ENCODE data around the gene LAMC1.
A peak's percentile ranks its signal among the peaks of the same experiment; 100 is the strongest.

Gene LAMC1

DNA sequence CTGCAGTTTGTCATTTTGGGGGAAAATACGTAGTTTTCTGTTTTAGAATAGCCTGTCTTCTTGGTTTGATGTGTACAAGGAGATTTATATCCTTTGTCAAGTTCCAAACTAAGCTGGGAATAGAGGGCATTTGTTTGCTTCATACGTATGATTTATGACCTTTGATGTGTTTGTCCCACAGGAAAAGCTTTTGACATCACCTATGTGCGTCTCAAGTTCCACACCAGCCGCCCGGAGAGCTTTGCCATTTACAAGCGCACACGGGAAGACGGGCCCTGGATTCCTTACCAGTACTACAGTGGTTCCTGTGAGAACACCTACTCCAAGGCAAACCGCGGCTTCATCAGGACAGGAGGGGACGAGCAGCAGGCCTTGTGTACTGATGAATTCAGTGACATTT, 79.9 kb downstream of the LAMC1 start (continued):
- TF ChIP-seq, protein P1, sequence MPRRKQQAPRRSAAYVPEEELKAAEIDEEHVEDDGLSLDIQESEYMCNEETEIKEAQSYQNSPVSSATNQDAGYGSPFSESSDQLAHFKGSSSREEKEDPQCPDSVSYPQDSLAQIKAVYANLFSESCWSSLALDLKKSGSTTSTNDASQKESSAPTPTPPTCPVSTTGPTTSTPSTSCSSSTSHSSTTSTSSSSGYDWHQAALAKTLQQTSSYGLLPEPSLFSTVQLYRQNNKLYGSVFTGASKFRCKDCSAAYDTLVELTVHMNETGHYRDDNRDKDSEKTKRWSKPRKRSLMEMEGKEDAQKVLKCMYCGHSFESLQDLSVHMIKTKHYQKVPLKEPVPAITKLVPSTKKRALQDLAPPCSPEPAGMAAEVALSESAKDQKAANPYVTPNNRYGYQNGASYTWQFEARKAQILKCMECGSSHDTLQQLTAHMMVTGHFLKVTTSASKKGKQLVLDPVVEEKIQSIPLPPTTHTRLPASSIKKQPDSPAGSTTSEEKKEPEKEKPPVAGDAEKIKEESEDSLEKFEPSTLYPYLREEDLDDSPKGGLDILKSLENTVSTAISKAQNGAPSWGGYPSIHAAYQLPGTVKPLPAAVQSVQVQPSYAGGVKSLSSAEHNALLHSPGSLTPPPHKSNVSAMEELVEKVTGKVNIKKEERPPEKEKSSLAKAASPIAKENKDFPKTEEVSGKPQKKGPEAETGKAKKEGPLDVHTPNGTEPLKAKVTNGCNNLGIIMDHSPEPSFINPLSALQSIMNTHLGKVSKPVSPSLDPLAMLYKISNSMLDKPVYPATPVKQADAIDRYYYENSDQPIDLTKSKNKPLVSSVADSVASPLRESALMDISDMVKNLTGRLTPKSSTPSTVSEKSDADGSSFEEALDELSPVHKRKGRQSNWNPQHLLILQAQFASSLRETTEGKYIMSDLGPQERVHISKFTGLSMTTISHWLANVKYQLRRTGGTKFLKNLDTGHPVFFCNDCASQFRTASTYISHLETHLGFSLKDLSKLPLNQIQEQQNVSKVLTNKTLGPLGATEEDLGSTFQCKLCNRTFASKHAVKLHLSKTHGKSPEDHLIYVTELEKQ (tag by site-specific recombination; IDR thresholded peaks at IDR 0.05; ENCODE audit: borderline replicate concordance) = peak; percentile 82; the same call in 1 of the 2 replicates
- no peak for TF ChIP-seq ZNF404 (tag by site-specific recombination; IDR thresholded peaks at IDR 0.05)
- no peak for TF ChIP-seq ZNF76 (tag by site-specific recombination; IDR thresholded peaks at IDR 0.05; ENCODE audit: borderline replicate concordance, low read depth)
- no peak for TF ChIP-seq SCRT2 (tag by site-specific recombination; IDR thresholded peaks at IDR 0.05)
- TF ChIP-seq ZNF623 (tag by site-specific recombination; IDR thresholded peaks at IDR 0.05) = no peak
- no peak for TF ChIP-seq ZNF138 (tag by site-specific recombination; IDR thresholded peaks at IDR 0.05; ENCODE audit: borderline replicate concordance)
- no peak for TF ChIP-seq ZNF626 (tag by site-specific recombination; IDR thresholded peaks at IDR 0.05)
- no peak for TF ChIP-seq ZNF585B (tag by site-specific recombination; IDR thresholded peaks at IDR 0.05)
- no peak for TF ChIP-seq ZNF548 (tag by site-specific recombination; IDR thresholded peaks at IDR 0.05)
- TF ChIP-seq, protein P2, sequence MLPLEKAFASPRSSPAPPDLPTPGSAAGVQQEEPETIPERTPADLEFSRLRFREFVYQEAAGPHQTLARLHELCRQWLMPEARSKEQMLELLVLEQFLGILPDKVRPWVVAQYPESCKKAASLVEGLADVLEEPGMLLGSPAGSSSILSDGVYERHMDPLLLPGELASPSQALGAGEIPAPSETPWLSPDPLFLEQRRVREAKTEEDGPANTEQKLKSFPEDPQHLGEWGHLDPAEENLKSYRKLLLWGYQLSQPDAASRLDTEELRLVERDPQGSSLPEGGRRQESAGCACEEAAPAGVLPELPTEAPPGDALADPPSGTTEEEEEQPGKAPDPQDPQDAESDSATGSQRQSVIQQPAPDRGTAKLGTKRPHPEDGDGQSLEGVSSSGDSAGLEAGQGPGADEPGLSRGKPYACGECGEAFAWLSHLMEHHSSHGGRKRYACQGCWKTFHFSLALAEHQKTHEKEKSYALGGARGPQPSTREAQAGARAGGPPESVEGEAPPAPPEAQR (tag by site-specific recombination; IDR thresholded peaks at IDR 0.05) = no peak
- no peak for TF ChIP-seq ZNF677 (tag by site-specific recombination; IDR thresholded peaks at IDR 0.05)
- no peak for TF ChIP-seq ZNF184 (tag by site-specific recombination; IDR thresholded peaks at IDR 0.05)
- TF ChIP-seq ZBTB8A (tag by site-specific recombination; IDR thresholded peaks at IDR 0.05) = no peak
- TF ChIP-seq ZNF473 (tag by site-specific recombination; IDR thresholded peaks at IDR 0.05) = no peak
- TF ChIP-seq ZNF221 (tag by site-specific recombination; IDR thresholded peaks at IDR 0.05; ENCODE audit: borderline replicate concordance) = no peak
- TF ChIP-seq ZNF211 (tag by site-specific recombination; IDR thresholded peaks at IDR 0.05; ENCODE audit: low read depth) = no peak
- TF ChIP-seq ZNF600 (tag by site-specific recombination; IDR thresholded peaks at IDR 0.05) = peak; percentile 52; the same call in 1 of the 2 replicates
- no peak for TF ChIP-seq ZNF530 (tag by site-specific recombination; IDR thresholded peaks at IDR 0.05; ENCODE audit: low read depth)
- no peak for TF ChIP-seq HOXC10 (CRISPR knock-in tag; IDR thresholded peaks at IDR 0.05)
- no peak for TF ChIP-seq ZNF426 (tag by site-specific recombination; IDR thresholded peaks at IDR 0.05)
- no peak for TF ChIP-seq ZNF292 (tag by site-specific recombination; IDR thresholded peaks at IDR 0.05; ENCODE audit: borderline replicate concordance, low read depth)
- TF ChIP-seq ZNF660 (tag by site-specific recombination; IDR thresholded peaks at IDR 0.05) = no peak
- no peak for TF ChIP-seq GLIS2 (tag by site-specific recombination; IDR thresholded peaks at IDR 0.05)
- TF ChIP-seq, protein P3, sequence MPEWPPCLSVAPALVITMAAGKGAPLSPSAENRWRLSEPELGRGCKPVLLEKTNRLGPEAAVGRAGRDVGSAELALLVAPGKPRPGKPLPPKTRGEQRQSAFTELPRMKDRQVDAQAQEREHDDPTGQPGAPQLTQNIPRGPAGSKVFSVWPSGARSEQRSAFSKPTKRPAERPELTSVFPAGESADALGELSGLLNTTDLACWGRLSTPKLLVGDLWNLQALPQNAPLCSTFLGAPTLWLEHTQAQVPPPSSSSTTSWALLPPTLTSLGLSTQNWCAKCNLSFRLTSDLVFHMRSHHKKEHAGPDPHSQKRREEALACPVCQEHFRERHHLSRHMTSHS (tag by site-specific recombination; IDR thresholded peaks at IDR 0.05) = no peak
- no peak for TF ChIP-seq ZFHX2 (tag by site-specific recombination; conservative IDR thresholded peaks at IDR 0.05)
- TF ChIP-seq PRDM1 (tag by site-specific recombination; IDR thresholded peaks at IDR 0.05) = no peak
- TF ChIP-seq TRIM28 (IDR thresholded peaks at IDR 0.05; ENCODE audit: borderline replicate concordance, low read length) = peak; percentile 48; the same call in 1 of the 2 replicates
- TF ChIP-seq, protein P4, sequence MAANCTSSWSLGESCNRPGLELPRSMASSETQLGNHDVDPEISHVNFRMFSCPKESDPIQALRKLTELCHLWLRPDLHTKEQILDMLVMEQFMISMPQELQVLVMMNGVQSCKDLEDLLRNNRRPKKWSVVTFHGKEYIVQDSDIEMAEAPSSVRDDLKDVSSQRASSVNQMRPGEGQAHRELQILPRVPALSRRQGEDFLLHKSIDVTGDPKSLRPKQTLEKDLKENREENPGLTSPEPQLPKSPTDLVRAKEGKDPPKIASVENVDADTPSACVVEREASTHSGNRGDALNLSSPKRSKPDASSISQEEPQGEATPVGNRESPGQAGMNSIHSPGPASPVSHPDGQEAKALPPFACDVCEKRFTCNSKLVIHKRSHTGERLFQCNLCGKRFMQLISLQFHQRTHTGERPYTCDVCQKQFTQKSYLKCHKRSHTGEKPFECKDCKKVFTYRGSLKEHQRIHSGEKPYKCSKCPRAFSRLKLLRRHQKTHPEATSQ (tag by site-specific recombination; IDR thresholded peaks at IDR 0.05) = no peak
- TF ChIP-seq, protein P5, sequence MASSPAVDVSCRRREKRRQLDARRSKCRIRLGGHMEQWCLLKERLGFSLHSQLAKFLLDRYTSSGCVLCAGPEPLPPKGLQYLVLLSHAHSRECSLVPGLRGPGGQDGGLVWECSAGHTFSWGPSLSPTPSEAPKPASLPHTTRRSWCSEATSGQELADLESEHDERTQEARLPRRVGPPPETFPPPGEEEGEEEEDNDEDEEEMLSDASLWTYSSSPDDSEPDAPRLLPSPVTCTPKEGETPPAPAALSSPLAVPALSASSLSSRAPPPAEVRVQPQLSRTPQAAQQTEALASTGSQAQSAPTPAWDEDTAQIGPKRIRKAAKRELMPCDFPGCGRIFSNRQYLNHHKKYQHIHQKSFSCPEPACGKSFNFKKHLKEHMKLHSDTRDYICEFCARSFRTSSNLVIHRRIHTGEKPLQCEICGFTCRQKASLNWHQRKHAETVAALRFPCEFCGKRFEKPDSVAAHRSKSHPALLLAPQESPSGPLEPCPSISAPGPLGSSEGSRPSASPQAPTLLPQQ (tag by site-specific recombination; IDR thresholded peaks at IDR 0.05) = no peak
- TF ChIP-seq ZNF571 (tag by site-specific recombination; IDR thresholded peaks at IDR 0.05) = no peak
- TF ChIP-seq ZNF48 (tag by site-specific recombination; IDR thresholded peaks at IDR 0.05) = no peak
- no peak for TF ChIP-seq ZSCAN16 (tag by site-specific recombination; IDR thresholded peaks at IDR 0.05)
- no peak for TF ChIP-seq GLI2 (tag by site-specific recombination; IDR thresholded peaks at IDR 0.05; ENCODE audit: borderline replicate concordance, low read depth)
- no peak for TF ChIP-seq ZNF555 (tag by site-specific recombination; conservative IDR thresholded peaks at IDR 0.05)
- no peak; the same call in 1 of the 2 replicates for TF ChIP-seq SP7 (tag by site-specific recombination; IDR thresholded peaks at IDR 0.05)

All from HEK293 (cell line).